Tibial artery (tissue), 4 donors: ENCODE measurements around the gene ADRA1B.

Experiments
- DNase-seq, 2 donors: peaks; one replicate each; pipeline ENCODE4 v3.0.0-alpha.2; 2019
- H3K27ac ChIP-seq, 2 donors: fragments of 200-600 bp; sonication (generic) in 1 of 2; 1 replicate in 1 of 2; 2 replicates in 1 of 2; pipeline ENCODE4 v1.5.1; 2018 to 2019; ENCODE audit warnings: mild to moderate bottlenecking in 1 of 2
- H3K27me3 ChIP-seq, 2 donors: fragments of 200-600 bp; sonication (generic) in 1 of 2; one replicate each; pipeline versions ENCODE4 v1.5.1 to v1.6.0; 2016 to 2019
- H3K36me3 ChIP-seq, 3 donors: fragments of 200-600 bp; sonication (generic) in 2 of 3; one replicate each; pipeline ENCODE4 v1.5.1; 2016 to 2019; ENCODE audit warnings: mild to moderate bottlenecking in 2 of 3
- H3K4me1 ChIP-seq, 4 donors: fragments of 200-600 bp; sonication (generic) in 2 of 4; 1 replicate in 3 of 4; 2 replicates in 1 of 4; pipeline ENCODE4 v1.5.1; 2016 to 2019
- H3K4me3 ChIP-seq, 2 donors: fragments of 200-600 bp; sonication (generic) in 1 of 2; 1 replicate in 1 of 2; 2 replicates in 1 of 2; pipeline ENCODE4 v1.5.1; 2018 to 2019; ENCODE audit warnings: mild to moderate bottlenecking in 2 of 2
- H3K9me3 ChIP-seq, 3 donors: fragments of 200-600 bp; sonication (generic) in 1 of 3; one replicate each; pipeline ENCODE4 v1.5.1; 2016 to 2019
- CTCF ChIP-seq, 2 experiments: fragments of 200-600 bp in 1 of 2; fragments of 450-650 bp in 1 of 2; IDR thresholded peaks; one replicate each; pipeline ENCODE4 v1.5.1; 2017 to 2019; ENCODE audit warnings: antibody characterized with exemption in 2 of 2, mild to moderate bottlenecking in 1 of 2, moderate library complexity in 1 of 2
- intact Hi-C: fragments of 100-400 bp; cut with DNase I; formaldehyde crosslinking; loops from one replicate; pipeline ENCODE4 v1.15.0; 2023; ENCODE audit warnings: low total_unique reads

Gene ADRA1B

GRCh38 chr5:159913501-159913900 lies 2.8 kb upstream of the ADRA1B start:
- peak overlapping the region; percentile 76 to 91 for H3K27ac ChIP-seq
- no peak for DNase-seq
- intact Hi-C loops: loop anchor here (10.0 kb wide), 1 partner anchor 51 kb away; no protein-coding TSS in a partner anchor
- H3K9me3 ChIP-seq: no peaks in the 10 kb centered on the region
- no peak overlapping the region for H3K4me3 ChIP-seq
- TF ChIP-seq CTCF (IDR thresholded peaks at IDR 0.05): no peak
- no peaks in the 10 kb centered on the region for H3K27me3 ChIP-seq
- H3K4me1 ChIP-seq: peaks cover 0 to 90% (median 44%) of the 10 kb centered on the region in 4 donors
- H3K36me3 ChIP-seq: no peaks in the 10 kb centered on the region

- no peak for DNase-seq
- Histone ChIP-seq H3K4me3 (peak overlapping the region; percentile 57 to 74), H3K4me1 (peaks cover 0 to 91% (median 47%) of the 10 kb centered on the region in 4 donors), H3K27ac (peak overlapping the region; percentile 76 to 91), H3K9me3 (no peaks in the 10 kb centered on the region), H3K36me3 (no peaks in the 10 kb centered on the region), H3K27me3 (no peaks in the 10 kb centered on the region)
- TF ChIP-seq CTCF (IDR thresholded peaks at IDR 0.05): no peak
- intact Hi-C loops: loop anchor here (5.0 to 10.0 kb wide), 4 partner anchors 48 to 465 kb away; no protein-coding TSS in a partner anchor
Measured at GRCh38 chr5:159916841-159917761, 819 bp downstream of the ADRA1B start.

- no peaks in the 10 kb centered on the region for H3K27me3 ChIP-seq
- intact Hi-C loops: loop anchor here (5.0 to 10.0 kb wide), 4 partner anchors 47 to 466 kb away; no protein-coding TSS in a partner anchor
- no peaks in the 10 kb centered on the region for H3K9me3 ChIP-seq
- peak overlapping the region; percentile 57 to 74 for H3K4me3 ChIP-seq
- no peaks in the 10 kb centered on the region for H3K36me3 ChIP-seq
- no peak for DNase-seq
- H3K27ac ChIP-seq: peak overlapping the region; percentile 76 to 91
- no peak for TF ChIP-seq CTCF (IDR thresholded peaks at IDR 0.05)
- peaks cover 0 to 85% (median 38%) of the 10 kb centered on the region in 4 donors for H3K4me1 ChIP-seq
Measured at GRCh38 chr5:159917994-159918393, 1.7 kb downstream of the ADRA1B start.

- no peak for TF ChIP-seq CTCF (IDR thresholded peaks at IDR 0.05)
- peaks cover 0 to 9% (median 0%) of the 10 kb centered on the region in 3 donors for H3K36me3 ChIP-seq
- no peaks in the 10 kb centered on the region for H3K27me3 ChIP-seq
- no peak for DNase-seq
- H3K27ac ChIP-seq: no peak overlapping the region
- intact Hi-C loops: no loop called here
- no peak overlapping the region for H3K4me3 ChIP-seq
- H3K9me3 ChIP-seq: no peaks in the 10 kb centered on the region
- H3K4me1 ChIP-seq: peaks cover 0 to 54% (median 19%) of the 10 kb centered on the region in 4 donors
Measured at GRCh38 chr5:159921721-159922120, 5.4 kb downstream of the ADRA1B start.

GRCh38 chr5:159923008-159923407 lies 6.7 kb downstream of the ADRA1B start:
- H3K9me3 ChIP-seq: no peaks in the 10 kb centered on the region
- no peak for TF ChIP-seq CTCF (IDR thresholded peaks at IDR 0.05)
- peaks cover 0 to 50% (median 14%) of the 10 kb centered on the region in 4 donors for H3K4me1 ChIP-seq
- H3K4me3 ChIP-seq: no peak overlapping the region
- no peak for DNase-seq
- no peak overlapping the region for H3K27ac ChIP-seq
- H3K27me3 ChIP-seq: no peaks in the 10 kb centered on the region
- intact Hi-C loops: no loop called here
- peaks cover 0 to 9% (median 0%) of the 10 kb centered on the region in 3 donors for H3K36me3 ChIP-seq
